Motor neuron (in vitro differentiated cells): ENCODE results near the gene TMC3. TPM values are rescaled to one million over a fixed set of nuclear protein-coding genes. Genes with fewer than 3 reads are reported as not detected.

Experiments
- ATAC-seq, 8 experiments: fragments of 200-7000 bp; cut with Tn5 transposase; replicated peaks in 6 of 8; 2 replicates each; pipeline ENCODE4 v1.8.0; 2021; ENCODE audit warnings: mild to moderate bottlenecking in 8 of 8, moderate library complexity in 8 of 8
- H3K27ac ChIP-seq, 2 donors: fragments of 250-450 bp; sonication (Bioruptor Pico); 2 replicates each; pipeline ENCODE4 v1.9.0; 2021; ENCODE audit warnings: antibody characterized with exemption in 2 of 2, mild to moderate bottlenecking in 2 of 2, moderate library complexity in 1 of 2
- H3K4me1 ChIP-seq, 2 donors: fragments of 250-450 bp; sonication (Bioruptor Pico); replicated peaks in 1 of 2; 2 replicates each; pipeline ENCODE4 v1.6.1; 2021; ENCODE audit warnings: antibody characterized with exemption in 2 of 2, mild to moderate bottlenecking in 2 of 2, moderate library complexity in 1 of 2
- H3K4me3 ChIP-seq, 5 donors: fragments of 250-450 bp; sonication (Bioruptor Pico); 2 replicates each; pipeline ENCODE4 v1.9.0; 2021; ENCODE audit warnings: antibody characterized with exemption in 5 of 5, mild to moderate bottlenecking in 5 of 5, moderate library complexity in 4 of 5
- WGBS, 10 experiments: fragments of 450-650 bp; shearing (Covaris generic); methylation state at CpG; one replicate each; pipeline ENCODE4 v1.0.0; 2022; 5-methylcytosine and 5-hydroxymethylcytosine counted together
- in situ Hi-C, 9 experiments: fragments of 400-800 bp; cut with MboI; loops; one replicate each; pipeline ENCODE4 v1.15.0; 2021; ENCODE audit warnings: low sequenced_read_pairs in 9 of 9, low pct_unique_long_range_greater_than_20kb in 2 of 9; ENCODE audit not compliant: unreplicated experiment in 9 of 9
- total RNA-seq, 8 experiments: library from RNA; unstranded; fragments of 300-600 nt; gene quantifications; 2 replicates each; pipeline versions ENCODE4 v1.2.3 to v1.2.4, GENCODE V29; 2022

TMC3 gene
- total RNA-seq, 8 experiments from 2014 or later, result 0.05 to 0.43 (median 0.13) TPM; not detected in 1

DNA sequence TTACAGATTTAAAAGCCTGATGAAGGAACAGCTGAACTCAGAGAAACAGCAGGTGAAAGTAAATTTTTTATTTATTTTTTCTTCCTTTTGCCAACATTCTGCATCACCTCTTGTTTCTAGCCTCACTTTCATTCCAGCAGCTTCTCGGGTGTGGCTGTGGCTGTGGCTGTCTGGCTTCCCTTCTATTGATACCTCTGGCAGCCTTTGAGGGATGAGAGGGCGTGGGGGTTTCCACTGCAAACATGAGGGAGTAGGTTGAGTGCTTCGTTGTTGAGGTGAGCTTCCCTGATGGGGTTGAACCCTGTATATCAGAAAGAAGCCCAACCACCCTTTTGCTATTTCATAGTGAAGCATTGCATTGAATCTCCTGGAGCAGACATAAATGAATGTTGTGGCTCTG, 6.2 kb upstream of the TMC3 start:
- in situ Hi-C loops, result loop anchor here in 1 of 9 experiments (25.0 kb wide), 1 partner anchor 93 kb away; no protein-coding TSS in a partner anchor
- H3K4me3 ChIP-seq, result no peak overlapping the region
- 13 to 94% (median 74%) methylated on average over 1 to 3 of the region's 3 CpGs; no CpG with 5 or more reads in 2 of the 10 experiments for WGBS, 10 experiments
- H3K27ac ChIP-seq, result no peak overlapping the region
- no peaks in the 10 kb centered on the region for H3K4me1 ChIP-seq
- ATAC-seq, result no peak

- Histone ChIP-seq H3K4me1 (peaks cover 0 to 1% of the 10 kb centered on the region in 2 donors), H3K27ac (no peak overlapping the region), H3K4me3 (no peak overlapping the region)
- in situ Hi-C loops, result loop anchor here in 1 of 9 experiments (25.0 kb wide), 1 partner anchor 92 kb away; no protein-coding TSS in a partner anchor
- WGBS, 10 experiments, result 10 to 81% (median 30%) methylated on average over 1 to 9 of the region's 9 CpGs; no CpG with 5 or more reads in 1 of the 10 experiments
- no peak for ATAC-seq
Measured at GRCh38 chr15:81379269-81379668, 5.3 kb upstream of the TMC3 start.

DNA sequence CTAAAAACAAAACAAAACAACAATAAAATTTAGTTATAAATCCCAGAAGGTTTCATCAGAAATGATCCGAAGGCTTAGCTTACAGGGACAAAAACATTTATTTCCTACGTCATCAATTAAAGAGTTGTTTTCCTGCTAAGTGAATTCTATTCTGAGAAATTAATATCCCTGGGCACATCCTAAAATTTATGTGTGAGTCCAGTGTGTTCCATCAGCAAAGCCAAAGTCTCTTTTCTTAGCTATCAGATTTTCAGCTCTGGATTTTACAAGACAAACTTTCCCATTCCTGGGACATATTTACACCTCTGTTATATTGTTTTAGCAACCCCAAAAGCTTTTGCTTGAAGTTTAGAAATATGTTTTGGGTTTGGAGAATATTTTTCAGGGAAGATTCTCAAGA, 4.4 kb upstream of the TMC3 start:
- no peak for ATAC-seq
- H3K4me1 ChIP-seq, result peaks cover 0 to 6% of the 10 kb centered on the region in 2 donors
- no peak overlapping the region for H3K27ac ChIP-seq
- 7 to 100% (median 78%) methylated on average over 1 to 2 of the region's 2 CpGs for WGBS, 10 experiments
- H3K4me3 ChIP-seq, result no peak overlapping the region
- in situ Hi-C loops, result loop anchor here in 1 of 9 experiments (25.0 kb wide), 1 partner anchor 91 kb away; no protein-coding TSS in a partner anchor

GRCh38 chr15:81377871-81378270, 3.9 kb upstream of the TMC3 start:
- H3K4me1 ChIP-seq, result peaks cover 0 to 11% of the 10 kb centered on the region in 2 donors
- no peak for ATAC-seq
- in situ Hi-C loops, result loop anchor here in 1 of 9 experiments (25.0 kb wide), 1 partner anchor 91 kb away; no protein-coding TSS in a partner anchor
- H3K4me3 ChIP-seq, result no peak overlapping the region
- H3K27ac ChIP-seq, result no peak overlapping the region
- 33 to 100% (median 87%) methylated on average over 1 to 4 of the region's 4 CpGs for WGBS, 10 experiments

DNA sequence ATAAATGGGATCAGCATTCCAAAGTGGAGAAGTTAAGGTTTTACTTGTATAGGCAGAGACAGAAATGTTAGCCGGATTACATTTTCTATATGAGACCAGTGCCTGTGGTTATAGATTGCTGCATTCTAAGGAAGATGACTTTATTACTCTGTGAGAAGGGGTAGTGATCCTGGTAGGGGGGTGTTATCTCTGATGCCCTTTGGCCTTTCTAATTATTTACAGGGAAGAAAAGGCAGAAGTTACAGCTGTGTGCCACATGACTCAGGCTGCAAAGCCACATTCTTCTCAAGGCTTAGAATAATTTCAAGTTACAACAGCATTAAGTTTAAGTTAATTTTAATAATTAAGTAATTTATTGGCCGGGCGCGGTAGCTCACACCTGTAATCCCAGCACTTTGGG, 2.2 kb upstream of the TMC3 start:
- no peak for ATAC-seq
- Histone ChIP-seq H3K4me3 (no peak overlapping the region), H3K27ac (no peak overlapping the region), H3K4me1 (peaks cover 2 to 15% of the 10 kb centered on the region in 2 donors)
- in situ Hi-C loops, result loop anchor here in 1 of 9 experiments (25.0 kb wide), 1 partner anchor 89 kb away; no protein-coding TSS in a partner anchor
- 83 to 100% (median 100%) methylated on average over 1 to 4 of the region's 4 CpGs; no CpG with 5 or more reads in 3 of the 10 experiments for WGBS, 10 experiments

GRCh38 chr15:81375461-81375860, 1.4 kb upstream of the TMC3 start:
- 10 to 100% (median 68%) methylated on average over 1 to 4 of the region's 4 CpGs for WGBS, 10 experiments
- ATAC-seq, result no peak
- in situ Hi-C loops, result loop anchor here in 1 of 9 experiments (25.0 kb wide), 1 partner anchor 88 kb away; no protein-coding TSS in a partner anchor
- H3K4me3 ChIP-seq, result no peak overlapping the region
- H3K4me1 ChIP-seq, result peaks cover 2 to 15% of the 10 kb centered on the region in 2 donors
- no peak overlapping the region for H3K27ac ChIP-seq

DNA sequence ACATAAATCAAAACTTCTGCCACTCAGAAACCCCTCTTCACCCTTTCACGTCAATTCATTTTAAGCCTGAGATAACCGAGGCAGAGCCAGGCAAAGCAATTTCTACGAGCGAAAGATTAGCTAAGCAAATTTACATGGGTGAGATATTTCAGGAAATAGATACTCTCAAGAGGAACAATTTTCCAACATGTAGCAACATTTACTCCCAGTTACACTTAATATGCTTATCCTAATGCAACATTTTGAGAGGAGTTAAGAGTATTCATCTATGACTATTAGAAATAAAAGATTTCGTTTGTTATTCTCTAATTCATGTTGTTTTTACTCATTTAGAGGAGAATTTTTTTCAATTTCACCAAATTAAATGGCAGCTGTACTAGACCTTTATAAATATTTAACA, 837 bp downstream of the TMC3 start:
- Histone ChIP-seq H3K27ac (no peak overlapping the region), H3K4me3 (no peak overlapping the region), H3K4me1 (peaks cover 2 to 15% of the 10 kb centered on the region in 2 donors)
- ATAC-seq, result no peak
- in situ Hi-C loops, result no loop called here
- 56 to 96% (median 80%) methylated on average over 2 to 5 of the region's 5 CpGs for WGBS, 10 experiments

DNA sequence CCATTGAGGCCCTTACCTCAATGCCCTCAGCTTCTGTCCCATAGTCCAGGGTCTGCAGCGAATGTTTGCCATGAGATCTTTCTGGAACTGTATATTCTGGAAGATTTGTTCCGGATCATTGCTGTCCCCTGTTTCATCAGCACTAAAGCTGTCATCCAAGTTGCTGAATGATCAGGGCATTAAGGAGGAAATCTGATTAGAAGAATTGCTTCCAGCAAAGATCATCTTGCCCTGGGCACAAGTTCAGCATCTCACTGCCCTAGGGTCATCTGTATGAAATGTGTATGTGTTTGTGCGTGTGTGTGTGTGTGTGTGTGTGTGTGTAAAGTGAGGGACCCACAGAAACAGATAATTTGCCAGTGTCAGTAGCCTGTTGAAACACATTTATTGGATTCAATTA, 1.4 kb downstream of the TMC3 start:
- in situ Hi-C loops, result no loop called here
- no peak overlapping the region for H3K27ac ChIP-seq

DNA sequence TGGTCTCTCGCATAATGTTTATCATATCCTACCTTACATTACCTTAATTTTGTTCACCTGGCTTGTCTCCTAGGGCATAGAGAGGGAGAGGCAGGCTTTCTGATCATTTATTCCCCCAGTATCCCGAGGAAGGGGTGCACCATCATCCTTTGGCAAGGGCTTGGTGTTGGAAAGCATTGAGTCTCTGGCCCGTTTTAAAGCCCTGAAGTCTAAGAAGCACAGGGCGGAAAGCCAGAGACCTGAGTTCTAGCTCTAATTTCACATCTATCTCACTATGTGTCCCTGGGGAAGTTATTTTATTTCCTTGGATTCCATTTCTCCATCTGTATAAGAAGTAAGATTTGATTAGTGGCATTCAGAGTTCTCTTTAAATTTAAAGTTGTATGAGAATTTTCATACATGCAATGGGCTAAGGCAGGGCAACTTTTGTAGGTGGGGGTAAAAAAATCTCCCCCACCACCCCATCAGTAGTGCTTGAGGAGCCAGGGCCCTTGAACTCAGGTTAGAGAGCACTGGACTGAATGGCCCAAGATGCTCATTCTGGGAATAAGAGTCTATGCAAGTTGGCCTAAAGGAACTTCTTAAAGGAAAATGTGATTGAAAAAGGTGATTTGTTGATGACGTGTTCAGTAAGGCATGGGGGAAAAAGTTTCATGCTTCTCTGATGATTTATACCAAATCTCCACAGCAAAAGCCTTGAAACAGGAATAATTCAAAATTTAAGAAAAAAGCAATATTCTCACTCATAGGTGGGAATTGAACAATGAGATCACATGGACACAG, 10.1 kb downstream of the TMC3 start:
- 30 to 100% (median 91%) methylated on average over 1 to 4 of the region's 5 CpGs; no CpG with 5 or more reads in 1 of the 10 experiments for WGBS, 10 experiments
- no peak overlapping the region for H3K4me3 ChIP-seq
- no peaks in the 10 kb centered on the region for H3K4me1 ChIP-seq
- no peak for ATAC-seq
- in situ Hi-C loops, result no loop called here
- H3K27ac ChIP-seq, result no peak overlapping the region

More for the DNA sequence above, 1.4 kb downstream of the TMC3 start:
- Histone ChIP-seq H3K4me3 (no peak overlapping the region), H3K4me1 (peaks cover 2 to 15% of the 10 kb centered on the region in 2 donors)
- ATAC-seq, result peak in 4 of 8 experiments; percentile 3 to 42 (median 27)
- 20 to 80% (median 63%) methylated on average over 1 to 3 of the region's 3 CpGs; no CpG with 5 or more reads in 2 of the 10 experiments for WGBS, 10 experiments

- WGBS, 10 experiments, result 7 to 100% (median 70%) methylated on average over 1 to 3 of the region's 3 CpGs; no CpG with 5 or more reads in 1 of the 10 experiments
- no peak for ATAC-seq
- Histone ChIP-seq H3K4me3 (no peak overlapping the region), H3K27ac (no peak overlapping the region), H3K4me1 (no peaks in the 10 kb centered on the region)
- in situ Hi-C loops, result no loop called here
Measured at GRCh38 chr15:81363276-81363675, 10.7 kb downstream of the TMC3 start.

GRCh38 chr15:81362790-81363189, 11.2 kb downstream of the TMC3 start:
- H3K4me1 ChIP-seq, result no peaks in the 10 kb centered on the region
- in situ Hi-C loops, result no loop called here
- peak in 1 of 8 experiments; percentile 41 for ATAC-seq
- 19 to 100% (median 86%) methylated on average over 1 to 8 of the region's 11 CpGs; no CpG with 5 or more reads in 3 of the 10 experiments for WGBS, 10 experiments
- no peak overlapping the region for H3K4me3 ChIP-seq
- no peak overlapping the region for H3K27ac ChIP-seq

- H3K4me1 ChIP-seq, result no peaks in the 10 kb centered on the region
- 67 to 100% (median 88%) methylated on average over 1 to 6 of the region's 7 CpGs; no CpG with 5 or more reads in 2 of the 10 experiments for WGBS, 10 experiments
- no peak for ATAC-seq
- in situ Hi-C loops, result no loop called here
- no peak overlapping the region for H3K27ac ChIP-seq
- no peak overlapping the region for H3K4me3 ChIP-seq
Measured at GRCh38 chr15:81361891-81362290, 12.1 kb downstream of the TMC3 start.

DNA sequence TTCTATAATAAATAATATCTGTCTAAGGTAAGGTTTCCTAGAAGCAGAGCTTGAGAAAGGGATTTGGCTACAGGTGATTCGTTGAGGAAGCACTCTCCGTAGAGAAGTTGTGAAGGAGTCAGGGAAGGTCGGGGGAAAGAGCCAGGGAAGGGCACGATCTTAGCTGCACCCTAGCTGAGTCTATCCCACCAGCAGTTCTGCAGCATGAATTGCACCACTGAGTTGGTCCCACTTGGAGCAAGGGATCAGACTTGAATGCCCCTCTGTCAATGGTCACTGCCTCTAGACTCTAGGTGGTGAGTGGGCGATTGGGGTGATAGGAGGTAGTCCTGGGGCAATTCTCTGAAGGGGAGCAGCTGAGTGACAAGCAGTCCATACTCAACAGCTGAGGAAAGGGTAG, 13.5 kb downstream of the TMC3 start:
- in situ Hi-C loops, result no loop called here
- 48 to 100% (median 80%) methylated on average over 1 to 5 of the region's 5 CpGs; no CpG with 5 or more reads in 1 of the 10 experiments for WGBS, 10 experiments

More for the DNA sequence above, 13.5 kb downstream of the TMC3 start:
- Histone ChIP-seq H3K4me1 (no peaks in the 10 kb centered on the region), H3K4me3 (no peak overlapping the region), H3K27ac (no peak overlapping the region)
- ATAC-seq, result no peak
